Activated CD4-positive, alpha-beta T cell treated with anti-CD3 and anti-CD28 coated beads for 36 hours (primary cell): ENCODE results near the gene CASK. TPM values are rescaled to one million over a fixed set of nuclear protein-coding genes. Genes with fewer than 3 reads are reported as not detected.

Experiments
- ATAC-seq: fragments of 200-7000 bp; cut with Tn5 transposase; one replicate; pipeline ENCODE4 v1.10.0; 2021; ENCODE audit warnings: mild to moderate bottlenecking, moderate library complexity
- CTCF ChIA-PET: fragments of 350-600 bp; sonication (Branson Sonifier 250); formaldehyde crosslinking; loops from one replicate; lab custom pipeline; 2021; ENCODE audit warnings: antibody characterized with exemption; lab: Charles Lee
- POLR2A ChIA-PET: fragments of 350-600 bp; sonication (Branson Sonifier 250); formaldehyde crosslinking; loops from one replicate; lab custom pipeline; 2021; ENCODE audit warnings: antibody characterized with exemption, inconsistent platforms; lab: Charles Lee
- DNase-seq: peaks from one replicate; pipeline ENCODE4 v3.0.0-alpha.2; 2020
- H3K27ac Mint-ChIP-seq: one replicate; pipeline ENCODE4 v1.8.0; 2021; ENCODE audit warnings: mixed read lengths
- H3K27me3 Mint-ChIP-seq: one replicate; pipeline ENCODE4 v1.8.0; 2021; ENCODE audit warnings: mixed read lengths
- H3K36me3 Mint-ChIP-seq: one replicate; pipeline ENCODE4 v1.8.0; 2021; ENCODE audit warnings: low read depth, mixed read lengths
- H3K4me1 Mint-ChIP-seq: one replicate; pipeline ENCODE4 v1.8.0; 2021; ENCODE audit warnings: mixed read lengths
- H3K4me3 Mint-ChIP-seq: one replicate; pipeline ENCODE4 v1.8.0; 2021; ENCODE audit warnings: mild to moderate bottlenecking, moderate library complexity, mixed read lengths
- H3K9me3 Mint-ChIP-seq: one replicate; pipeline ENCODE4 v1.8.0; 2021; ENCODE audit warnings: low read depth, mixed read lengths
- intact Hi-C, 2 experiments: fragments of 100-400 bp; cut with DNase I in 1 of 2; cut with micrococcal nuclease in 1 of 2; formaldehyde crosslinking; loops; one replicate each; pipeline versions ENCODE4 v1.14.2 to v1.15.1; 2022 to 2024; cut with DNase I, micrococcal nuclease
- total RNA-seq, 2 experiments: library from RNA; stranded (reverse); gene quantifications; one replicate each; pipeline ENCODE4 v1.2.3, GENCODE V29; 2021

CASK gene
- total RNA-seq, 2 experiments from 2014 or later = 14.4 to 15.0 TPM

GRCh38 chrX:41933546-41933945 is 10.2 kb upstream of the CASK start:
- Mint-ChIP-seq H3K9me3 (no peaks in the 10 kb centered on the region), H3K36me3 (no peaks in the 10 kb centered on the region), H3K27ac (no peak overlapping the region), H3K4me3 (no peak overlapping the region), H3K27me3 (peaks cover 1% of the 10 kb centered on the region), H3K4me1 (peaks cover 7% of the 10 kb centered on the region)
- CTCF ChIA-PET = no interaction called here
- no peak for DNase-seq
- POLR2A ChIA-PET = interaction anchor here (0.7 kb wide), 1 partner anchor 10 kb away, joined by 6 read pairs; no protein-coding TSS in a partner anchor
- intact Hi-C loops = no loop called here
- peak; percentile 51 for ATAC-seq

- DNase-seq (no peak), ATAC-seq (peak; percentile 58)
- POLR2A ChIA-PET = no interaction called here
- H3K9me3 Mint-ChIP-seq = no peaks in the 10 kb centered on the region
- peaks cover 1% of the 10 kb centered on the region for H3K27me3 Mint-ChIP-seq
- H3K36me3 Mint-ChIP-seq = no peaks in the 10 kb centered on the region
- no peak overlapping the region for H3K27ac Mint-ChIP-seq
- intact Hi-C loops = no loop called here
- H3K4me1 Mint-ChIP-seq = peaks cover 7% of the 10 kb centered on the region
- no peak overlapping the region for H3K4me3 Mint-ChIP-seq
- CTCF ChIA-PET = no interaction called here
Measured at GRCh38 chrX:41932885-41933284, 9.5 kb upstream of the CASK start.

- Mint-ChIP-seq H3K4me1 (peaks cover 4% of the 10 kb centered on the region), H3K27me3 (peaks cover 1% of the 10 kb centered on the region), H3K4me3 (no peak overlapping the region), H3K9me3 (no peaks in the 10 kb centered on the region), H3K36me3 (no peaks in the 10 kb centered on the region), H3K27ac (no peak overlapping the region)
- ChIA-PET CTCF (no interaction called here), POLR2A (no interaction called here)
- ATAC-seq (no peak), DNase-seq (no peak)
- intact Hi-C loops = no loop called here
Measured at GRCh38 chrX:41931591-41931990, 8.2 kb upstream of the CASK start.

GRCh38 chrX:41923978-41924683 is 777 bp upstream of the CASK start:
- ATAC-seq (peak; percentile 28), DNase-seq (peak; percentile 47)
- H3K4me3 Mint-ChIP-seq = peak overlapping the region; percentile 72
- H3K27ac Mint-ChIP-seq = peak overlapping the region; percentile 63
- H3K27me3 Mint-ChIP-seq = no peaks in the 10 kb centered on the region
- no peaks in the 10 kb centered on the region for H3K36me3 Mint-ChIP-seq
- H3K4me1 Mint-ChIP-seq = peaks cover 20% of the 10 kb centered on the region
- POLR2A ChIA-PET = interaction anchor here (0.6 kb wide), 1 partner anchor 9 kb away, joined by 6 read pairs; no protein-coding TSS in a partner anchor
- H3K9me3 Mint-ChIP-seq = no peaks in the 10 kb centered on the region
- CTCF ChIA-PET = interaction anchor here (0.6 to 1.1 kb wide), 4 partner anchors 126 to 366 kb away, joined by 3 to 4 read pairs (median 3); no protein-coding TSS in a partner anchor
- intact Hi-C loops = loop anchor here in 1 of 2 experiments (2.0 to 10.0 kb wide), 5 partner anchors 125 to 1731 kb away; partner anchors contain the start of genes DDX3X and MAOA

- Mint-ChIP-seq H3K27ac (peak overlapping the region; percentile 77), H3K27me3 (no peaks in the 10 kb centered on the region), H3K4me3 (peak overlapping the region; percentile 80), H3K9me3 (no peaks in the 10 kb centered on the region), H3K36me3 (no peaks in the 10 kb centered on the region), H3K4me1 (peaks cover 32% of the 10 kb centered on the region)
- intact Hi-C loops = loop anchor here in 1 of 2 experiments (2.0 to 10.0 kb wide), 5 partner anchors 124 to 1732 kb away; partner anchors contain the start of genes DDX3X and MAOA
- ChIA-PET CTCF (no interaction called here), POLR2A (interaction anchor here (0.6 kb wide), 1 partner anchor 831 kb away, joined by 3 read pairs; no protein-coding TSS in a partner anchor)
- DNase-seq = peak; percentile 47
- peak; percentile 6 for ATAC-seq
Measured at GRCh38 chrX:41922431-41923151, 763 bp downstream of the CASK start.

GRCh38 chrX:41921492-41922430 is 1.6 kb downstream of the CASK start:
- POLR2A ChIA-PET = no interaction called here

GRCh38 chrX:41919870-41920269 is 3.5 kb downstream of the CASK start:
- POLR2A ChIA-PET = no interaction called here
- ATAC-seq = no peak
- peak overlapping the region; percentile 42 for H3K27ac Mint-ChIP-seq

More at GRCh38 chrX:41921492-41922430, 1.6 kb downstream of the CASK start:
- intact Hi-C loops = loop anchor here in 1 of 2 experiments (2.0 to 10.0 kb wide), 6 partner anchors 15 to 1733 kb away; partner anchors contain the start of genes DDX3X and MAOA
- H3K27ac Mint-ChIP-seq = peak overlapping the region; percentile 77
- no peaks in the 10 kb centered on the region for H3K36me3 Mint-ChIP-seq
- H3K4me3 Mint-ChIP-seq = peak overlapping the region; percentile 80
- no peaks in the 10 kb centered on the region for H3K9me3 Mint-ChIP-seq
- CTCF ChIA-PET = interaction anchor here (2.1 kb wide), 1 partner anchor 123 kb away, joined by 6 read pairs; no protein-coding TSS in a partner anchor
- ATAC-seq (peak; percentile 37), DNase-seq (peak; percentile 58)
- peaks cover 37% of the 10 kb centered on the region for H3K4me1 Mint-ChIP-seq
- H3K27me3 Mint-ChIP-seq = no peaks in the 10 kb centered on the region

GRCh38 chrX:41917517-41917916 is 5.8 kb downstream of the CASK start:
- H3K27me3 Mint-ChIP-seq = no peaks in the 10 kb centered on the region
- intact Hi-C loops = loop anchor here in 1 of 2 experiments (5.0 kb wide), 1 partner anchor 1030 kb away; no protein-coding TSS in a partner anchor
- CTCF ChIA-PET = interaction anchor here (0.6 kb wide), 1 partner anchor 97 kb away, joined by 5 read pairs; no protein-coding TSS in a partner anchor
- H3K27ac Mint-ChIP-seq = peak overlapping the region; percentile 65
- DNase-seq (no peak), ATAC-seq (no peak)
- peaks cover 4% of the 10 kb centered on the region for H3K36me3 Mint-ChIP-seq
- POLR2A ChIA-PET = no interaction called here
- H3K4me3 Mint-ChIP-seq = peak overlapping the region; percentile 48
- H3K4me1 Mint-ChIP-seq = peaks cover 58% of the 10 kb centered on the region
- no peaks in the 10 kb centered on the region for H3K9me3 Mint-ChIP-seq

More at GRCh38 chrX:41919870-41920269, 3.5 kb downstream of the CASK start:
- H3K9me3 Mint-ChIP-seq = no peaks in the 10 kb centered on the region
- CTCF ChIA-PET = no interaction called here
- peaks cover 45% of the 10 kb centered on the region for H3K4me1 Mint-ChIP-seq
- H3K36me3 Mint-ChIP-seq = peaks cover 4% of the 10 kb centered on the region
- intact Hi-C loops = loop anchor here in 1 of 2 experiments (2.0 to 10.0 kb wide), 6 partner anchors 13 to 1735 kb away; partner anchors contain the start of genes DDX3X and MAOA
- no peak for DNase-seq
- no peak overlapping the region for H3K4me3 Mint-ChIP-seq
- no peaks in the 10 kb centered on the region for H3K27me3 Mint-ChIP-seq

- intact Hi-C loops = no loop called here
- peaks cover 46% of the 10 kb centered on the region for H3K4me1 Mint-ChIP-seq
- ChIA-PET POLR2A (no interaction called here), CTCF (no interaction called here)
- no peak overlapping the region for H3K27ac Mint-ChIP-seq
- H3K4me3 Mint-ChIP-seq = no peak overlapping the region
- no peak for DNase-seq
- no peaks in the 10 kb centered on the region for H3K27me3 Mint-ChIP-seq
- peaks cover 4% of the 10 kb centered on the region for H3K36me3 Mint-ChIP-seq
- ATAC-seq = no peak
- H3K9me3 Mint-ChIP-seq = no peaks in the 10 kb centered on the region
Measured at GRCh38 chrX:41913476-41913875, 9.9 kb downstream of the CASK start.

- H3K9me3 Mint-ChIP-seq = no peaks in the 10 kb centered on the region
- peaks cover 4% of the 10 kb centered on the region for H3K36me3 Mint-ChIP-seq
- intact Hi-C loops = no loop called here
- no peak for DNase-seq
- H3K4me3 Mint-ChIP-seq = no peak overlapping the region
- no peaks in the 10 kb centered on the region for H3K27me3 Mint-ChIP-seq
- no peak overlapping the region for H3K27ac Mint-ChIP-seq
- peaks cover 45% of the 10 kb centered on the region for H3K4me1 Mint-ChIP-seq
- ChIA-PET POLR2A (no interaction called here), CTCF (no interaction called here)
- peak; percentile 55 for ATAC-seq
Measured at GRCh38 chrX:41912923-41913322, 10.4 kb downstream of the CASK start.
